ENCODE measurements around the gene FOXP1.

- TF ChIP-seq CTCF (IDR thresholded peaks at IDR 0.05; ENCODE audit: low read depth, low read length, missing input control) (no peak), JUND (IDR thresholded peaks at IDR 0.05) (no peak), REST (IDR thresholded peaks at IDR 0.05) (no peak), MAX (IDR thresholded peaks at IDR 0.05) (no peak), ZBTB33 (IDR thresholded peaks at IDR 0.05) (no peak), ATF3 (IDR thresholded peaks at IDR 0.05) (no peak), YY1 (IDR thresholded peaks at IDR 0.05) (no peak), RXRA (IDR thresholded peaks at IDR 0.05) (no peak), FOXA1 (IDR thresholded peaks at IDR 0.05) (no peak), TAF1 (conservative IDR thresholded peaks at IDR 0.05) (no peak), SP1 (IDR thresholded peaks at IDR 0.05) (no peak)
Measured at GRCh38 chr3:71139496-71139895, 444.0 kb downstream of the FOXP1 start.
